Middle frontal gyrus (tissue), 1 donor: ENCODE measurements around the gene BCL11B.
"Not testable (repeated sequence)": the region's sequence is repeated elsewhere in the genome, so short reads cannot be mapped to it uniquely, and the experiment has no call there.

Source experiments
- DNase-seq: peaks from one replicate; pipeline ENCODE4 v3.0.0-alpha.2; 2015; ENCODE audit warnings: low spot score; ENCODE audit errors: extremely low spot score

BCL11B gene

DNA sequence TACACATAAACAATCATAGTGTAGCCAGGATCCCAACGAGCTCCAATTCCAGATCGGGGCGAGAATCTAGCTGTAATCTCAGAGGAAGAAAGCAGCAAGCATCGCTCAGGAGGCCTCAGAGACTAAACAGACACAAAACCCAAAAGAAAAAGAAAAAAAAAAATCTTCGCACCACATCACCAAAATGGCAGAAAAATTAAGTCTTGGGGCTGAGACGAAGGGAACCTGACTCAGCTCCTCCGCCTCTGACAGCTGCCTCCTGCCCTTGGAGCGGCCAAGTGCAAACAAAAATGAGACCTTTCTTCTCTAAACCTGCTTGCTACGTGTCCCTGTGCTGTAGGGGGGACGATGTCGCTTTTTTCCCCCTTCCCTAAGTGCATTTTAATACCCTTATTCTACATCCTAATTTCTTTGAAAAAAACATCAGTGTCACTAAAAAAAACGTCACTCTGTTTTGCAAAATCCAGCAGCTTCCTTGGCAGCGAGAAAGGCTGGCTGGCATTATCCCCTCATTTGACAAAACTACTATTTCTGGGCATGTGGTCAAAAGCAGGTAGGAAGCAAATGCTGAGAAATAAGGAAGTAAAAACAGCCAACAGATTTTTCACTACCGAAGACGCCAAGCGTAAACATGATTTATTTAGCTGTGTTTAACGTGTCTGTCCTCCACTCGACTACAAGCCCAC, 30.5 kb downstream of the BCL11B start:
- DNase-seq = no peak

DNA sequence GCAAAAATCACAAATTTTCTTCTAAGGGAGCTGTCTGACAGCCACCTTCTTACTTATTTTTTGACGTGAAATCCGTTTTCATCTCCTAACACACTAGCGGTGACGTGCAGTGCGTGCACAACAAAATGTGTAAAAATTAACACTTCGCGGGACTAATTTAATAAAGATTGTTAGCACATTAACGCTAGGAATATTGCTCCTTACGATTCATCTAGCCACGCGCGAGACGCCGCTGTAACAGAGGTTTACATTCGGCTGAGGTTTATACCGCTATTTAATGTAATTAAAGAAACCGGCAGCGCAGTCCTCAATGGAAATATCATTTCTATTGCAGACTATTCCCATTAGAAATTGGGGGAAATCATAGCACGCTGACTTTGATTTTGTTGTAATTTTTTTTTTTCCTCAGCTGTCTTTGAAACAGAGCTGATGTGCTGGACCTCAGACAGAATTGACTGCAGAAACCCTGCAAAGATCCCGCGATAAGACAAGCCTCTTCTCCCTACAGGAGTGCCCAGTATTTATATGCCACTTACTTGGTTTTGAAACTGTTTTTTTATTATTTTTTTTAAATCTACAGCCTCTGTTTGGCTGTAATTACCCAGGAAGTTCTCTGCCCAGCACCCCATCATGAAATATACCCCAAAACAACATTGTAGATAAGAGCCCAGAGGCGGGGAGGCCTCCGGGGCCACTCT, 31.2 kb downstream of the BCL11B start:
- no peak for DNase-seq

DNA sequence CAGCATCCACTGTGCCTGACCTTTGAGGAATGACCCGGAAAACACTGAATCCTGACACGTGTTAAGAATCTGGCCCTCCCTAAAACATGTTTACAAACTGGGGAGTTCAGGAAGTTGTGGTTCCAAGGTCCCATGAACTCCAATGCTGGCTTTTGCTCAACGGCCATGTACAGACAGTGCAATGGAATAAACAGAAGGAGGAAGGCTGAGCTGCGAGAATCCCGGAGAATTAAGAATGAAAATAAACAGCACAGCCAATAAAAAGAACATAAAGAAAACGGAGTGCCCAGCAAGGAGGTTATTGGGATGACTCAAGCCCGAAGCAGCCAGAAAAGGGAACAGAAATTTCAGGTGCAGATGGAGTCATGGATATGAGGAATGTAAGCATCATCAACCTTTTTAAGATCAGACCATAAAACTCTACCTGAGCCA, 32.3 kb downstream of the BCL11B start:
- DNase-seq = no peak

DNA sequence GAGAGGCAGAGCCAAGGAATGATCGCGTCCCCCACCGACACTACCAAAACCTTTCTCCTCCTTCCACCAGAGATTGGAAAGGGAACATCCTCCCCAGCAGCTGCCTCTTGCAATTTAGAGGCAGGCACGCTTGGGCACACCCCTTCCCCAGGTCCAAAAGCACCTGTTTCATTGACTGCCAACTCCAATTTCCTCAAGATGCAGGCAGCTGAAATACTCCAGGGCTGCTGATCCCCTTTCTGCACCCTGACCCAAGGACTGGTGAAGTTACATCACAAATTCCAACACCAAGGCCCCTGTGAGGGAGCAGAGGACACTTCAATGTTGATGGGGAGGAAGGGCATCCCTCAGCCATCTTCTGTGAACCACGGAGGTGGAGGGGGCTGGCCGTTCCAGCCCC, 33.8 kb downstream of the BCL11B start:
- no peak for DNase-seq

DNA sequence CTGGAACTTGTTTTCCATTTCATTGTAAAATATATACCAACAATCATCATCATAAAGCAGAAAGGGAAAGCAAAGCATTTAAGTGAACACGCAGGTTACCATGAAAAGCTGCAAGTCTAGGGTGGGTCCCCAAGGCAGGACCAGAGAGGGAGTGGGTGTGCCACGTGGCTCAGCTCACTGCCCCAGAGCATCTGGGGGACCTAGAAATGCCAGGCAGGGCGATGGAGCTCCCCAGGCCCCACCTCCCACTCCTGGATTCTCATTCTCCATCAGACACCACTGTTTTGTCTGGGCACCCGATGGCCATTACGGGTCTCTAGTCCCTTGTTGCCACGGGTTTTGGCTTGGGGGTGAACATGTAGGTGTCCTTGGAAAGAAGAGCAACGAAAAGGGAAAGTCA, 34.7 kb downstream of the BCL11B start:
- no peak for DNase-seq

DNA sequence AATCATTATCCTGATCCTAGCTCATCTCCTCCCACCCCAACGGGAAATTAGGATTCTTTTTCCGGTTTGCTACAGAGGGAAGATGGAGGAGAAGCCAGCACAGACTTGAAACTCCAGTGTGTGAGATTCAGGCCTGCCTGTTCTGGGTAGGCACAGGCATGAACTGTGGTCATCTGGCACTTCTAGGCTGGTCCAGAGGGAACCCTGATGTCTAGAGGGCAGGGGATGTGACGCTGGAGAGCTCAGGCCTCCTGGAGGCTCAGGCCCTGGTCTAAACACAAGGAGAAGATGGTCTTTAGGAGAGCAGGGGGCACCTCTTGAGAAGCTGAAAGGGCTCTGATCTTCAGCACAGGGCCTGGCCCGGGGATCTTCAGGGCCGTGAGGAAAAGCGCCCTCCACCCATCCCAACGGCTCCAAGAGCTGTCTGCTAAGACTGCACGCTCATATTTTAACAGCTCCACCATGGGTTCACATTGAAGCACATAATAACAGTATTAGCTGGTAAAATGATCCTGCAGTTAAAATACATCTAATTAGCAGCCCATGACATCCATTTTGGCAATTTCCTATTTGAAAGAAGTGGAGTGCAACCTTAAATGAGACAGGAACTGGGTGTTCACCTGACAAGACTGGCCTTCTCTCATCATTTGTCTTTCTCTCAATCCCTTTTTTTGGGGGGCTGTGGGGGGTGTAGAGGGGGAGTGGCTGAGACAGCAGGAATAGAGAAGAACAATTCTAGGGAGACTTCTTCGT, 35.4 kb downstream of the BCL11B start:
- no peak for DNase-seq

DNA sequence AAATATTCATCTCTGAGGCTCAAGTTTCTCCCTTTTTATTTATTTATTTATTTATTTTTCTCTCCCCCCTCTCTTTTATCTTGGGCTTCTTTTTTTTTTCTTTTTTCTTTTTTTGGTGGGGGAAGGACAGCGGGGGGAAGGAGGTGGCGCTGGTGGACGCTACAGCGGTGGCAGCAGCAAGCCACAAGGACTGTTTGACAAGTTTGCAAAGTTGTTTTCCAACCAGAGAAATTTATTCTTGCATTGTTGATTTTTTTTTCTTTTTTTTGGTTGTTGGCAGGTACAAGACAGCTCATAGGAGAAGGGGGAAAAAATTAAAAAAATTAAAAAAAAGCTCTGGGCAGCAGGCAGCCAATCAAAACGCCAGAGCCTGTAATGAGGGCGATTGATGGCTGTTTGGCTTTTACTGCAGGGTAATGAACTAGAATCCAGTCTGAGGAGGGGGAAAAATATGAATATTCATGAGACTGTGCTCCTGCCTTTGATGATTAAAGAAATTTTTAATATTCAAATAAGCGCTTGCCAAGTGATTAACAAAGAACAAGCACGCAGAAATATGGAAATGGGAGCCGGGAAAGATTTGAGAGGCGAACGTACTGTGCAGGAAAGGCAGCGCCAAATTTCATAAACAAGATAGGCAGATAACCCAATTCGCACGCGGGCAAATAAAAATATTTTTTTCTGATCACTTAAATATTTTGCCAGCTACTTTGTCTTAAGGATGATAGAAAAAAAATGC, 36.2 kb downstream of the BCL11B start:
- no peak for DNase-seq

DNA sequence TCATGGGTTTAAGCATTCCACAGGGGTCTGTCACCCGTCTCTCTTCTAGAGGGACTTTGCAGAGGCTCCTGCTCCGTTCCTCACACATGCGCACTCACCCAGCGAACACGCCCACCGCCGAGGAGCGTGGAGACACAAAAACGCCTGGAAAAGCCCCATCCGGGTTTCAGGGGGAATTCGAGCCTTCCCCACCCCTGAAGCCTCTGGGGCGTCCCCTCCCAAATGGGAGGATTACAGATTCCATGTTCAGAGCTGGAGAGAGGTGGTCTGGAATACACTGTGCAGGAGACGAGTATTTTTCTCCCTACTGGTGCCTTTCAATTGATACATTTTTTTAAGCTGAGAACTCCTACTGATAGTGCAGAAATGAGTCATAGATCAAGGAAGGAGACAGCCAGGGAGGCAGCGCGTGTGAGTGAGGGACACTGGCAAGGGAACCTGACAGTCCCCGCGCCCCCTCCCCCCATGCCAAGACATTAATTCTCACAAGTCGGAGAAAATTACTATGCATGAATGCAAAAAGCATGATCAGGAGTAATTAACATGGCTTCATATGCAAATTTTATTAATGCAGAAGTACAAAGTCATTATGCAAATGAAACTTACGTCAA, 36.9 kb downstream of the BCL11B start:
- no peak for DNase-seq

DNA sequence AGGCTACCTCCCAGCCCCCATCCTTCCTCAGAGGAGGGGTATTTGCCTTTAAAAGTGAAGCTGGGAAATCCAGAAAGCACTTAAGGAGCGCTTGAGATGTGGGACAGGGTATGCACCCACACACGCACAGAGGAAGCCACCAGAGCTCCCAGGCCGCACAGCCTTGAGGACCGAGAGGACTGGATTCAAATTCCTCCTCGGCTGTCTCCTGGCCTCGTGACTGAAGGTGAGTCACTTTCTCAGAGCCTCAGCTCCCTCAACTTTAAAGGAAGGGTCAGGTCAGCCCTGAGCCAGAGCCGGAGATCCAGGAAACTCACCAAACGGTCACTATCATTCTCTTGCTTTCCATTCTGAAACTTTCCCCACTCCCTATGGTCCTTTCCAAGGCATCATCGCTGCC, 37.6 kb downstream of the BCL11B start:
- DNase-seq = no peak

DNA sequence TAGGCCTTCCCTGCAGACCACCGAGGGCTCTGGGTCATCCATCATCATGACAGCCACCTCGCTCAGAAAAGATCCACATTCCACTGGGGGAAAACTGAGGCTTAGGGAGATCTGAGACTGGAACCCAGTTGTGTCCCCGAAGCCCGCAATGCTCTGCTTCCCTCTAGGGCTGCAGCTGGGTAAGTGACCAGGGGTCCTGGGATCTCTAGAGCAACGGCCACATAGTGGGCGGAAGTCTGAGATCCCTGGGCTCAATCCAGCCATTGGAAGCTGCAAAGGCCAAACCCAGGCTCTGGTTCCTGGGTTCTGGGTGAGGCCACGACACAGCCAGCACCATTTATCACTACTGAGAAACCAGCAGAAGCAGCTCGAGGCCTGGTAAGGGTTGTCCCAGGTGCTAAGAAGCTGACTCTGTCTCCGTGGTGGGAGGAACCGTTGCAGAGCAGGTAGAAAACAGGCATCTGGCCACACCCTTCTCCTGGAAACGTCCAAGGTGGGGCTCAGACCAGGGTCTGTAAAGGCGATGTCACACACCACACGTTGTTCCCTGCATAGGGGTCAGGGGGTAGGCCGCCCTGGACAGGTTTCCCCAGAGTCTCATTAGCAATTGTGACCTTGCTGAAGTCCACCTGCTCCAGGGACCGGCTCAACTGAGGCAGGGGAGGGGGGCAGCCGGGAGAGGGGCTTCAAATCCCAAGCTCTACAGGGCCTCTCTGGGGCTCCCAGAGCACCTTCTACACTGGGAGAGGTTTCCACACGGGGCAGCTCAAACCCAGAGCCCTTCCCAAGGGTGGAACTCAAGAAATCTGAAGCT, 38.6 kb downstream of the BCL11B start:
- DNase-seq = no peak

DNA sequence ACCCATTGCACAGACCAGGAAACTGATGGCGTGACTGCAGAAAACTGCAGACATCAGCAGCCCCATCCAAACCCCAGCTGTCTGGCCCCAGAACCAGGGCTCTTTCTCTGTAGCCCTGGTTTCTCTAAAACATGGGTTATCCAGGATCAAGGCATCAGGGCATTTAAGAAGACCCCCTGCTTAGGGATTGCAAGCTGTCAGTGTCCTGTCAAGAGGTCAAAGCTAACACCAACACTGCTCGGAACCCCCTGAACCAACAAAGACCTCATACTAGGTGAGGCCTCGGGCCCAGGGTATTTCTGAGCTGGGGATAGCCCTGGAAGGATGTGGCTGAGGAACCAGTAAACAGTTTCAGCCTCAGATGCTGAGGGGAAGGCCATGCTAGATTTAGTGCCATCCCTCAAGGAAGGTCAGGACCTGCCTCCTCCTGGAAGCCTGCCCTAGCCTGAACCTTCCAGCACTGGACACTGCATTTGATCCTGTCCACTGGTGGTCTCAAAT, 39.2 kb downstream of the BCL11B start:
- DNase-seq = no peak

DNA sequence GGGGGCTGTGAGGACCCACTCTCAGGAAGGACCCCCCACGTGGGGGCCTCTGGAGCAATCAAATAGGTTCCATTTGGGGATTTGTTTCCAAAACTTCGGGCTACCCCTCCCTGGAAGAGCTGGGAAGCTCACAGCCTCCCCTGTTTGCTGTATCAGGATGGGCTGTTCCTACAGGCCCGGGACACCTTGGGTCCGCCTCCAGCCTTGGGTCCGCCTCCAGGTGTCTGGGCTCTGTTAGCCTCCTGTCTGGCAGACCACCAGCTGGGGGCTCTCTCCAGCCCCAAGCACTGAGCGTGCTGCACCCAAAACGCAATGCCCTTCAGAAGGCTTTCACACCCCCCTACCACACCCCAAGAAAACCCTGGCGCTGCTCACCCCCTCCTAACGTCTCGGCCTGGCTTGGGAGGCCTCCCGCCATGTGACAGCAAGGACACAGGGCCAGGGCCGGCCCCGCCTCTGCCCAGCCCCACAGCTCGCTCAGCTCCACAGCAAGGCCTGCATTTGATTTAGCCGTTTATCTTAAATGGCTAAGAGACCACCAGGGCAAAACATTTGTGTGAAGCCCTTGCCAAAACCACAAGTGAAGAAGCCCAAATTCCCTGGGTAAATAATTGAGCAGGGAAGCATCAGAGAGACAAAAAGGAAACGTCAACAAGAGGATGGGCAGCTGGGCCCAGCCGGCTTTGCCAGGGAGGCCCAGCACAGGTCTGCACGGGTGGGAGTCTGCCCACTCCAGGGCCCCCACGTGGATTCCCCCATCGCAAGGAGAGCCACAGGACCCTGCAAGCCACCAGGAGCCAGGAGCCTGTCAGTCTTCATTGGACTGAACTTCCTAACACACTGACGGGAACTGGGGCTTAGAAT, 39.9 kb downstream of the BCL11B start:
- no peak for DNase-seq

DNA sequence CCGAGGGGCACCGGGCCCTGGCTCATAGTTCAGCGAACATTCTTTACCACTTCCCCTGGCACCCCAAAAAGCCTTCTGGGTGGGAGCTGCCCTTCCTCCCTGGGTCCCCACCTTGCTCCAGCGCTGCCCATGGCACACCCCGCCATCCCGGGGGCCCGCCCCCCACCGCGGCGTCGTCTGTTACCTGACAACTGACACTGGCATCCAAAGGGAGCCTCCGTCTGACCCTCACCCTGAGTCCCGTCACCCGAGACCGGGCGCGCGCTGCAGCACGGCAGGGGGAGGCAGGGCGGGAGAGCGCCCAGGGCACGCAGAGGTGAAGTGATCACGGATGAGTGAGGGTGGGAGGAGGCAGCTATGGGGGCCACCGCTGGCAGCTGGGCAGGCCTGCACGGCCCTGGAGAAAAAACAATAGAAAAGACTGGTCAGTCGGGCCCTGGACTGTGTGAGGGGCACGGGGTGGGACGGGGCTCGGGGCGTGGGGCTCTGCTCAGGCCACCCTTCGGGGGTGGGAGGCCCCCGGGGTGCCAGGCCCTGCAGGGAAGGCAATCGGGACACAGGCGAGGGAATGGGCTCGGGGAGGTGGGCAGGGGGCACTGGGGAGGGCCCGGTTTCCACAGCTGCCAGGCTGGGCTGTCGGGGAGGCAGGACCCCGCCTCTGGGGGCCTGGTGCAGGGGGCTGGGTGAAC, 40.7 kb downstream of the BCL11B start:
- no peak for DNase-seq

DNA sequence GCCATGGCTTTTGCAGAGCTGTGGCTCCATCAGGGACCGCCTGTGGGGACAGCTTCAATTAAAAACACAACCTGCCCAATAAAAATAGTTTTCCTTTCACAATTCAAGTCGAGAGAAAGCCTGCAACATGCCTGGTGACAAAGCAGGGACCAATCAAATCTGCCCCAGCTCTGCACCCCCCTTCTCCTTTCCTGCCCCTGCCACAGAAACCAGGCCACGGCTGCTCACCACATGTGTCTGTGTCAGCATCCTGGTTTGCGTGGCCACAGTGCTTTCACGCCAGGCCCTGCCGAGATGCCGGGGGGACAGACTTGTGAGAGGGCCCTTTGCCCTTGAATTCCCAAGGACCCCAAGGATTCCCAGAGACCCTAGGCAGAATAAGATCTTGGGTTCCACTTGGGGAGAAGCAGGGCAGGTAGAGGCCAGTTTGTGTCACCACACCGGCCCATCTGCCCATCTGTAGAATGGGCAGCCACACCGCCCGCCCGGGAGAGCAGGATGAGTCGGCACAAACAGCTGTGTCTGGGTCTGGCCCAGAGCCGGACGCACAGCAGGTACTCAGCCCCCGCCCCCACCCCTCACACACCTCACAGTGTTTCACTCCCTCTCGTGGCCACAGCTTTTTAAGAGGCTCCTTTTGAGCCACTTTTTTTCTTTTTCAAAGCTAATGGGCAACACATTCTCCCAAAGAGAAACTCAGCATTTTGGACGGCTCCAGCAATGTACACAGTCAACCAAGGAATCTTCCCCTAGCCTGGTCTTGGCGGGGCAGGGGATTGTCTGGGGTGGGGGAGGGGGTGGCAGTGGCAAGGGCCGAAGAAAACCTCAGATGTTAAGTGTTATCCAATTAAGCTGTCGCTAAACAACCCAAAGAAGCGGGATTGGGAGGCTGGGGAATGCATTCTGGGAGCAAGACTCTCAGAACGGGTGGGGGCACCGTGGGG, 41.5 kb downstream of the BCL11B start:
- DNase-seq = no peak

DNA sequence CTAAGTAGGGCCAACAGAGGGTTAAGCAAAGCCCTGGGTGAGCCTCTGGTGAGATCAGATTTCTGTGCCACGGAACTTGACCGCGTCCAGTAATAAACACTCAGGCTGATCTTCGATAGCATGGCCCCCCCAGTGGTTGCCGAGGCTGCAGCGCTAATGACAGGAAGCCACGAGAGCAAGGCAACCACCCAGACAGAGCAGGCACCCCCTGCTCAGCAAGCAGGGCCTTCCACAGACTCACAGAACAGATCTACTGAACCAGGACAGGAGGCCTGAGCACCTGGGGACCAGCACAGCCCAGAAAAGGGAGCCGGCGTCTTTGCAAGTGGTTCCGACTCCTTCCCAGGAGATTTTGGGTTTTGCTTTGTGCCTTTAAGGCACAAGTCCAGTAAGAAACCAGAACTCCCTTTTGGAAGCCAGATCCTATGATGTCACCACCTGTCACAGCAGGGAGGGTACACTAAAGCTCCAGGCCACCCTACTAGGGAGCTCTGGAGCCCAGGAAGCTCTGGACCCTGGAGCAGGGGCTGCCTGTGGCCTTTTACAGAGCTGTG, 42.3 kb downstream of the BCL11B start:
- no peak for DNase-seq

DNA sequence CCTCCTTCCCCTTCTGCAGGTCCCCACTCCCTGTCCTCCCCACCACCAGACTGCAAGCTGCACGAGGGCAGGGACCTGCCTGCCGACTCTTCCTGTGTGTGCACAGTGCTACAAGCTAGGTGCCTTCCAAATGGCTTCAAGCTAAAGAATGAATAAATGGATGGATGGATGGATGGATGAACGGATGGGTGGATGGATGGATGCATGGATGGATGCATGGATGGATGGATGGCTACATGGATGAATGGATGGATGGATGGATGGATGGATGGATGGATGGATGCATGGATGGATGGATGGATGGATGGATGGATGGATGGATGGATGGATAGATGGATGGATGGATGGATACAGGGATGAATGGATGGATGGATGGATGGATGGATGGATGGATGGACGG, 43.2 kb downstream of the BCL11B start:
- DNase-seq = not testable (repeated sequence)

DNA sequence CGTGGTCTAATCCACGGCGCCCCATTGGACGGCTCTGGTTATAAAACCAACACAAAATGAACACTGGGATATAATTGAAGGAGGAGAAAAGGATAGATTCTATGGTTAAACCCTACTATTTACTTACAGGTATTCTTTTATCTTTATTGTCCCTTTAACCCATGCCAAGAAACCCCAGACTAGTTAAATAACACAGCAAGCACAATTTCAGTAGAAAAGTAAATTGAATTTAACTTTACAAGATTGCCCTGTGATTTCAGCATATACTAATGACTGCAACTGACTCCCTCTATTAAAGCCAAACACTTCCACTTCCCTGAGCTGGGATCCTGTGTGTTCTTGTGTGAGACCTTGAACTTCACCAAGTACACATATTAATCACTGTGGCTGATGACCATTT, 45.3 kb downstream of the BCL11B start:
- DNase-seq = no peak
